Measurements from ENCODE around the gene PDHB. TPM values are rescaled to one million over a fixed set of nuclear protein-coding genes. Genes with fewer than 3 reads are reported as not detected.
"Not testable (repeated sequence)": the region's sequence is repeated elsewhere in the genome, so short reads cannot be mapped to it uniquely, and the experiment has no call there.

Gene PDHB
- total RNA-seq, 2 experiments from 2014 or later, result 53.9 to 58.8 TPM

DNA sequence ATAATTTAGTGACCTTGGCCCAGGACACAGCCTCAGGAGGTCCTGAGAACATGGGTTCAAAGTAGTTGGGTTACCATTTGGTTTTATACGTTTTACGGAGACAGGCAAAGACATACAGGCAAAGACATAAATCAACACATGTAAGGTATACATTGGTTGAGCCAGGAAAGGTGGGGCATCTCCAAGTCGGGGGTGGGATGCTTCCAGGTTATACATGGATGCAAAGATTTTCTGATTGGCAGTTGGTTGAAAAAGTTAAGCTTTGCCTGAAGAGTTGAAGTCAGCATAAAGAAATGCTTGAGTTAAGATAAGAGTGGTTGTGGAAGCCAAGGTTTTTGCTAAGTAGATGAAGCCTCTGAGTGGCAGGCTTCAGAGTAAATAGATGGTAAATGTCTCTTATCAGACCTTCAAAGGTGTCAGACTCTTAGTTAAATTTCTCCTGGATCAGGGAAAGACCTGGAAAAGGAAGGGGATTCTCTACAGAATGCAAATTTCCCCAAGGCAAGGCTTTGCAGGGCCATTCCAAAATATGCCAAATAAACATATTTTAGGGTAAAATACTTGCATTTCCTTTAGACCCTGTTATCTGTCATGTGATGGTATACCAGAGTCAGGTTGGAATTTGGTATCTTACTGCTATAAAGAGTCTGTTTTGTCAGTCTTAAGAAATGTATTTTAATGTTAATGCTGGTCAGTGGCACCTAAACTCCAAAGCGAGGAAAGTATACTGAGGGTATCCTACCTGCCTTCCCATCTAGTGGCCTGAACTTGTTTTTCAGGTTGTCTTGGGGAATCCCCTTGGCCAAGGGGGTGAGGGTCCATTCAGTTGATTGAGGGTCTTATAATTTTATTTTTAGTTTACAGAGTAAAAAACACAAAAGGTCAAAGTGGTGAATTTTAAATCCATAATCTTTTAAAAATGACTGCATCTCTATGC, 8.2 kb upstream of the PDHB start:
- H3K9me3 Mint-ChIP-seq, result no peaks in the 10 kb centered on the region
- H3K27me3 Mint-ChIP-seq, result peaks cover 2% of the 10 kb centered on the region
- POLR2A ChIA-PET, result no interaction called here
- H3K4me3 Mint-ChIP-seq, result no peak overlapping the region
- H3K4me1 Mint-ChIP-seq (ENCODE audit: low read depth), result no peaks in the 10 kb centered on the region
- intact Hi-C loops (cut with micrococcal nuclease), result no loop called here
- DNase-seq, result no peak
- CTCF ChIA-PET, result no interaction called here
- ATAC-seq, result no peak
- no peaks in the 10 kb centered on the region for H3K36me3 Mint-ChIP-seq (ENCODE audit: low read depth)
- no peak overlapping the region for H3K27ac Mint-ChIP-seq
- TF ChIP-seq, protein P1, sequence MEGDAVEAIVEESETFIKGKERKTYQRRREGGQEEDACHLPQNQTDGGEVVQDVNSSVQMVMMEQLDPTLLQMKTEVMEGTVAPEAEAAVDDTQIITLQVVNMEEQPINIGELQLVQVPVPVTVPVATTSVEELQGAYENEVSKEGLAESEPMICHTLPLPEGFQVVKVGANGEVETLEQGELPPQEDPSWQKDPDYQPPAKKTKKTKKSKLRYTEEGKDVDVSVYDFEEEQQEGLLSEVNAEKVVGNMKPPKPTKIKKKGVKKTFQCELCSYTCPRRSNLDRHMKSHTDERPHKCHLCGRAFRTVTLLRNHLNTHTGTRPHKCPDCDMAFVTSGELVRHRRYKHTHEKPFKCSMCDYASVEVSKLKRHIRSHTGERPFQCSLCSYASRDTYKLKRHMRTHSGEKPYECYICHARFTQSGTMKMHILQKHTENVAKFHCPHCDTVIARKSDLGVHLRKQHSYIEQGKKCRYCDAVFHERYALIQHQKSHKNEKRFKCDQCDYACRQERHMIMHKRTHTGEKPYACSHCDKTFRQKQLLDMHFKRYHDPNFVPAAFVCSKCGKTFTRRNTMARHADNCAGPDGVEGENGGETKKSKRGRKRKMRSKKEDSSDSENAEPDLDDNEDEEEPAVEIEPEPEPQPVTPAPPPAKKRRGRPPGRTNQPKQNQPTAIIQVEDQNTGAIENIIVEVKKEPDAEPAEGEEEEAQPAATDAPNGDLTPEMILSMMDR (IDR thresholded peaks at IDR 0.05), result no peak

DNA sequence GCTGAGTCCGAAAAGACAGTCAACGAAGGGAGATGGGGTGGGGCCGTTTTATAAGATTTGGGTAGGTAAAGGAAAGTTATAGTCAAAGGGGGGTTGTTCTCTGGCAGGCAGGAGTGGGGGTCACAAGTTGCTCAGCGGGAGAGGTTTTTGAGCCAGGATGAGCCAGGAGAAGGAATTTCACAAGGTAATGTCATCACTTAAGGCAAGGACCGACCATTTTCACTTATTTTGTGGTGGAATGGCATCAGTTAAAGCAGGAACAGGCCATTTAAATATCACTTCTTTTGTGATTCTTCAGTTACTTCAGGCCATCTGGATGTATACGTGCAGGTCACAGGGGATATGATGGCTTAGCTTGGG, 7.3 kb upstream of the PDHB start:
- POLR2A ChIA-PET; H3K27me3 Mint-ChIP-seq; DNase-seq; H3K4me1 Mint-ChIP-seq (ENCODE audit: low read depth); H3K9me3 Mint-ChIP-seq; H3K36me3 Mint-ChIP-seq (ENCODE audit: low read depth); H3K27ac Mint-ChIP-seq; H3K4me3 Mint-ChIP-seq; ATAC-seq; intact Hi-C loops (cut with micrococcal nuclease): not testable (repeated sequence)
- CTCF ChIA-PET, result interaction anchor here (1.1 kb wide), 1 partner anchor 24 kb away, joined by 3 read pairs; no protein-coding TSS in a partner anchor

DNA sequence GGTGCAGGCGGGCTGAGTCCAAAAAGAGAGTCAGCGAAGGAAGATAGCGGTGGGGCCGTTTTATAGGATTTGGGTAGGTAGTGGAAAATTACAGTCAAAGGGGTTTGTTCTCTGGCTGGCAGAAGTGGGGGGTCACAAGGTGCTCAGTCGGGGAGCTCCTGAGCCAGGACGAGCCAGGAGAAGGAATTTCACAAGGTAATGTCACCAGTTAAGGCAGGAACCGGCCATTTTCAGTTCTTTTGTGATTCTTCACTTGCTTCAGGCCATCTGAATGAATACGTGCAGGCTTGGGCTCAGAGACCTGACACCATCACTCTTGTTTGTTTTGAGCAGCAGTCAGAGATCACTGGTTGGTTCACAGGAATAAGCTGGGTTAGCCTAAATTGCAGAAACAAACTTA, 3.6 kb upstream of the PDHB start:
- intact Hi-C loops (cut with micrococcal nuclease), result loop anchor here (10.0 kb wide), 1 partner anchor 98 kb away; the partner anchor contains the start of gene ACOX2
- ChIA-PET CTCF (interaction anchor here (0.9 kb wide), 1 partner anchor 137 kb away, joined by 3 read pairs; no protein-coding TSS in a partner anchor), POLR2A (interaction anchor here (0.8 to 1.3 kb wide), 3 partner anchors 12 to 55 kb away, joined by 3 read pairs; partner anchors contain the start of gene KCTD6)
- DNase-seq; H3K27me3 Mint-ChIP-seq; ATAC-seq; H3K4me3 Mint-ChIP-seq; H3K36me3 Mint-ChIP-seq (ENCODE audit: low read depth); H3K9me3 Mint-ChIP-seq; H3K27ac Mint-ChIP-seq: not testable (repeated sequence)
- peaks cover 13% of the 10 kb centered on the region for H3K4me1 Mint-ChIP-seq (ENCODE audit: low read depth)

DNA sequence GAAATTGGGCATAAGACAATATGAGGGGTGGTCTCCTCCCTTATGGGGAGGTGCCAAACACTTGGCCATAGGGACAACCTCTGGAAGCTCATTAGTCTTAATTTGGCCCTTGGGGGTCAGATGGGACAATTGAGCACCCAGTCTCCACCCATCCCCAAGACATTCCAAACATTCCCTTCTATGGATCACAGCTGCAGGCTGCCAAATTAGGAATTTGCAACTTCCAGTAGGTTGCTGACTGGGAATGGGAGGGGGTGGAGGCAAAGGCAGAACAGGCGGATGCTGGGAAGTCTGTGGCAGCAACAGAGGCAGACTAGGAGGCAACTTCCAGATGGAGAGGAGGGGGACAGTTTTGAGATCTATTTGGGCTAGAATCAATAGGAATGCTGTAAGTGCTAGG, 1.4 kb upstream of the PDHB start:
- no peak for DNase-seq
- POLR2A ChIA-PET, result interaction anchor here (1.1 to 1.3 kb wide), 2 partner anchors 56 to 129 kb away, joined by 3 to 5 read pairs; partner anchors contain the start of genes HTD2 and RPP14
- TF ChIP-seq, protein P1 (IDR thresholded peaks at IDR 0.05), result no peak
- Mint-ChIP-seq H3K27ac (no peak overlapping the region), H3K9me3 (no peaks in the 10 kb centered on the region), H3K36me3 (ENCODE audit: low read depth) (peaks cover 7% of the 10 kb centered on the region), H3K4me1 (ENCODE audit: low read depth) (peaks cover 20% of the 10 kb centered on the region), H3K27me3 (no peaks in the 10 kb centered on the region), H3K4me3 (no peak overlapping the region)
- ATAC-seq, result no peak
- CTCF ChIA-PET, result interaction anchor here (0.9 to 1.6 kb wide), 4 partner anchors 20 to 195 kb away, joined by 3 to 4 read pairs (median 4); partner anchors contain the start of gene KCTD6
- intact Hi-C loops (cut with micrococcal nuclease), result loop anchor here (10.0 kb wide), 1 partner anchor 100 kb away; the partner anchor contains the start of gene ACOX2

DNA sequence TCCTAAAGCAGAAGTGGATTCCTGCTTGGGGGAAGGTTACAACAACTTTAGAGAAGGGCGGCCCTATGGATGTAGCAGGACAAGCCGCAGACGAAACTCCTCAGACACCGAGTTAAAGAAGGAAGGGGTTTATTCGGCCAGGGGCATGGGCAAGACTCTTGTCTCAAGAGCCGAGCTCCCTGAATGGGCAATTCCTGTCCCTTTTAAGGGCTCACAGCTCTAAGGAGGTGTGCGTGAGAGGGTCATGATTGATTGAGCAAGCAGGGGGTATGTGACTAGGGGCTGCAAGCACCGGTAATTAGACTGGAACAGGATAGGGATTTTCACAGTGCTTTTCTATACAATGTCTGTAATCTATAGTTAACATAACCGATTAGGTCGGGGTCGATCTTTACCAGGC, 879 bp upstream of the PDHB start:
- CTCF ChIA-PET, result interaction anchor here (0.9 to 1.6 kb wide), 4 partner anchors 19 to 196 kb away, joined by 3 to 4 read pairs (median 4); partner anchors contain the start of gene KCTD6
- peak overlapping the region; percentile 86 for H3K27ac Mint-ChIP-seq
- peak overlapping the region; percentile 96 for H3K4me3 Mint-ChIP-seq
- DNase-seq (no peak), ATAC-seq (no peak)
- H3K9me3 Mint-ChIP-seq, result no peaks in the 10 kb centered on the region
- intact Hi-C loops (cut with micrococcal nuclease), result loop anchor here (10.0 kb wide), 1 partner anchor 100 kb away; the partner anchor contains the start of gene ACOX2
- TF ChIP-seq, protein P1 (IDR thresholded peaks at IDR 0.05), result no peak
- peaks cover 7% of the 10 kb centered on the region for H3K36me3 Mint-ChIP-seq (ENCODE audit: low read depth)
- H3K27me3 Mint-ChIP-seq, result no peaks in the 10 kb centered on the region
- POLR2A ChIA-PET, result interaction anchor here (0.9 to 1.5 kb wide), 4 partner anchors 14 to 128 kb away, joined by 3 to 5 read pairs (median 3); partner anchors contain the start of genes HTD2 and RPP14
- H3K4me1 Mint-ChIP-seq (ENCODE audit: low read depth), result peaks cover 23% of the 10 kb centered on the region

All from activated CD8-positive, alpha-beta T cell treated with anti-CD3 and anti-CD28 coated beads for 36 hours (primary cell).